HG03103 (cell line): Measurements from ENCODE around the gene TP63.

Experiments
- ATAC-seq: cut with Tn5 transposase; IDR thresholded peaks from one replicate; pipeline ENCODE4 v1.9.1; 2021; ENCODE audit warnings: low read depth; ENCODE audit not compliant: unreplicated experiment

TP63 gene

DNA sequence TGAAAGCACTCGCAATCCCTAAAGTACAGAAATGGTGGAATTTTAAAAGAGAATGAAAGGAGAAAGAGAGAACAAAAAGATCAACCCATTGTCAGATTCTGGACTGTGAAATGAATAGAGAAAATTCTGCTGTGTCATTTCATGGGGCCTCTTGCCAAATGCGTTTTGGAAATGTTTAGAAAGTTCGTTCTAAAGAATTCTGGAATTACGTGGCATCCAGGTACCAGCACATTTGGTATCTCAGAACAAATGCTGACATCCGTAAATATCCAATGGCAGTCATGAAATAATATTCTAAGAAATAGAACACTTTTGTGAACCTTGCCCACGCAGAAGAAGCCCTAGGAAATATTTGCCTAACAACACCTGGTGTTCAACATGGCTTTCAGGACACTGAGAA, 270.3 kb downstream of the TP63 start:
- no peak for ATAC-seq

GRCh38 chr3:189902230-189903186, 271.3 kb downstream of the TP63 start:
- no peak for ATAC-seq

- no peak for ATAC-seq
These were observed 272.5 kb downstream of the TP63 start for GRCh38 chr3:189903562-189904250.

- ATAC-seq, result no peak
These were observed 276.6 kb downstream of the TP63 start for GRCh38 chr3:189907803-189908202.

- no peak for ATAC-seq
These were observed 277.5 kb downstream of the TP63 start for GRCh38 chr3:189908646-189909045.

DNA sequence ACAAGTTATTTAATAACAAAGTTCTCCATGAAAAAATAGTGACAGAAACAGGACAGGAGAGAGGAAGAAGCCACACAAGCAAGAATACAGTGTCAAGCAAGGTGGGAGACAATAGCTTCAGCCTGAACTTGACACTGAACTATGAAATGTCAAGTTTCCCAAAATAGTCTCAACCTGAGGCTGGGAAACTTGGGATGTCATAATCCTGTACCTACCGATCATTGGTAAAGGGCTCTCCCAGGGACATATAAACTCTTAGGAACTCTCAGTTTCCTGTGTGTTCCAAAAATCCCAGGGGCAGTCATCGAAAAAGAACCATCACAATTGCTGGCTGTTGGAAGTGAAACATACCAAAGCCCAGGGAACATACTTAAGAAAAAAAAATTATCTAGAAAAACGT, 277.9 kb downstream of the TP63 start:
- ATAC-seq, result no peak

DNA sequence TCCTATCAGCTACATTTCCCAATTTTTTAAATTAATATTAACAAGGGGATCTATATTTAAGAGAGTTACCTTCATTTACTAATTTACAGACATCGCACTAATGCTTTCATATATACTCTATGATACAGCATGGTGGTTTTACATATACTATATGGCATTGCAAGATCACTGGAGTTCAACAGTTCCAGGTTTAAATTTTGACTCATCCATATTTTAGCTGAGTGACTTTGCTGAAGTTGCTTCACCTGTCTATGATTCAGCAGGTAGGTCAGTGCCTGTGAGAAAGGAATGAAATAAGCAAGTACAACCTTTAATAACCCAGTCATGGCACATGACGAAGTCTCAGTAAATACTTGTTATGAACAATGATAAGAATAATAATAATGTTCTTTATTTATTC, 278.4 kb downstream of the TP63 start:
- no peak for ATAC-seq

GRCh38 chr3:189911001-189911400, 279.8 kb downstream of the TP63 start:
- ATAC-seq, result no peak

DNA sequence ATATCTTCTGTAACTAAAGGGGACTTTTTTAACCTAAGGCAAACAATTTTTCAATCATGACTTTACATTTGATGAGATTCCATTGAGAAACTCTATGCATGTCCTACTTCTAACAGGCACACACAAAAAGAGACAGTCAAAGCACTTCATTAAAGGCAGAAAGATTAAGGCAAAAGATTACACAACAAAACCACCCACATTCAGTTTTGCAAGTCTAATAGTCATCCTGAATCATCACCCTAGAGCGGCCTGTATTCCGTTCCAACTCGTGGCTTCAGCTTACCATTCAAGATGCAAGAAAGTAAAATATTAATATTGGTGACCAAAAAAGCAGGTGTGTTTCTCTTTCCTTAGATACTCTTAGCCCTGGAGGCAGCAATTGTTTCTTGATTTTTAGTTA, 283.6 kb downstream of the TP63 start:
- no peak for ATAC-seq

GRCh38 chr3:189921770-189922169, 290.6 kb downstream of the TP63 start:
- no peak for ATAC-seq

DNA sequence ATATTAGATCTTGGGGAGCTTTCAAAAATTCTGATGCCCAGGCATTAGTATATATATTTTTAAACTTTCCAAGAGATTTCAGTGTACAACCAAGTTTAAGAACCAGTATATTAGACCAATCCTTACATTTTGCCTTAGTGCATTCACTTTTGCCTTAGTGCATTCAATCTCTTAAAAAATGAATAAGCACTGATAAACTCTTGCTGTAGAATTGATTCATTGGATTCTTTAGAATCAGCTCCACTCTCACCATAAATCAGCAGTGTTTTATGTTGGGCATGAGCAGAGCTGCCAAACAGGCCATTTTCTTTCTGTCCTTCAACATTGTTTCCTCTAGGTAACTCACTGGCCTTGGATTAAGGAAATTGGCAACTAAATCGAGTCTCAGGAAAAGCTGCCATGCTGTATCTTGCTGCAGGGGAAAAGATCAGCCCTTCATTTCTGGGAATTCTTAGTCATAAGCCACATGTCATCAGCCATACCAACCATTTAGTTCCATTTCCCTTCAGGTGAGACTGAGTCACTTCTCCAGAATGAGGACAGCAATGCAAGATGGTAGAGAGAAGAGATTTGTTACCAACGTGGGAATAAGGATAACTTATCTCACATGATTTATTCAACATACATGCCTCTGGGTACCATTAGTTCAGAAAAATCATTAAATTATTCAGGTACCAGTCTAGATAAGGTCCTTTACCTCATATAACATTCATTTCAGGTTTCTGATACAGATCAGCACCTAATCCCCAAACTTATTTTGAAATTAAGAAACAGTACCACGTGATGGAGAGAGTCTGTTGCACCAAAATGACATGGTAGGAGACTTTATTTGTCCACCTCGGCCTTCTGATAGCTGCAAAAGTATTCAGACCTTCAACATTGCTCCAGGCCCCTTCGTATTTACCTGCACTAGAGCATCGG, 297.0 kb downstream of the TP63 start:
- no peak for ATAC-seq

GRCh38 chr3:189936201-189936945, 305.2 kb downstream of the TP63 start:
- ATAC-seq, result no peak

GRCh38 chr3:189937302-189938127, 306.3 kb downstream of the TP63 start:
- ATAC-seq, result no peak

DNA sequence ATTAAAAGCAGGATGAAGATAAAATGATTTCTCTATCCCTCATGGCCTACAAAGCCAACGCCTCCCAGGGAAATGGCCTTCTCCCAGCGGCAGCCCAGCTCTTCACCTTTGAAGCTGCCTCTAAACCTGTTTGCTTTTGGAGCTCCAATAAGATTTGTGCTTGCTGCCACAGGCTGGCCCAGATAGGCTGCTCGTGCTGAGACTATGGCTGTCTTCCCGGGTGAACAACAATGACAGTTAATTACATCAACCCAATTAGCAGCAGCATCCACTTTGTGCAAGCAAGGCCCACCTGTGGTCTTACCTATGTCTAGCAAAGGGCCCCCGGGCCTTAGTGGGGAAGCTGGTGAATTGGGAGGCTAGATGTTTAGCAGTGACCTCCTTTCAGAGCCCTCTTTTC, 309.9 kb downstream of the TP63 start:
- no peak for ATAC-seq

- ATAC-seq, result no peak
These were observed 310.5 kb downstream of the TP63 start for GRCh38 chr3:189941679-189942078.

DNA sequence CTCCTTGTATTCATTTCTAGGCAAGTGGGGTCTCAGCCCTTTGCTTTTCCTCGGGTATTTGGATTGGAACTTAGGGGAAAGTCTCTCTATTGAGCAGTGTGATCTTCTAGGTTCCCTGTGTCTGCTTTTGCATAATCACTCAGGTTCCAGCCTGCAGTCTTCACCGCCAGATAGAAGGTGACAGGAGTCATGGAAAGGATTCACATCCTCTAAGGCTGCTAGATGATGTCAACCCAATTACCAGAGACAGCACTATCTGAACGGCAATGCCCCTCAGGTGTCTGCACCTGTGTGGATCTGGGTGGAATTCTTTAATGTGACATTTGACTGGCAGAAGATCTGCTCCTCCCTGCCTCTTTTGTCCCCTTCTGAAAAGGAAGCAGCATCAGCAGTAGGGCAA, 311.8 kb downstream of the TP63 start:
- no peak for ATAC-seq

GRCh38 chr3:189944285-189945145, 313.3 kb downstream of the TP63 start:
- ATAC-seq, result no peak

DNA sequence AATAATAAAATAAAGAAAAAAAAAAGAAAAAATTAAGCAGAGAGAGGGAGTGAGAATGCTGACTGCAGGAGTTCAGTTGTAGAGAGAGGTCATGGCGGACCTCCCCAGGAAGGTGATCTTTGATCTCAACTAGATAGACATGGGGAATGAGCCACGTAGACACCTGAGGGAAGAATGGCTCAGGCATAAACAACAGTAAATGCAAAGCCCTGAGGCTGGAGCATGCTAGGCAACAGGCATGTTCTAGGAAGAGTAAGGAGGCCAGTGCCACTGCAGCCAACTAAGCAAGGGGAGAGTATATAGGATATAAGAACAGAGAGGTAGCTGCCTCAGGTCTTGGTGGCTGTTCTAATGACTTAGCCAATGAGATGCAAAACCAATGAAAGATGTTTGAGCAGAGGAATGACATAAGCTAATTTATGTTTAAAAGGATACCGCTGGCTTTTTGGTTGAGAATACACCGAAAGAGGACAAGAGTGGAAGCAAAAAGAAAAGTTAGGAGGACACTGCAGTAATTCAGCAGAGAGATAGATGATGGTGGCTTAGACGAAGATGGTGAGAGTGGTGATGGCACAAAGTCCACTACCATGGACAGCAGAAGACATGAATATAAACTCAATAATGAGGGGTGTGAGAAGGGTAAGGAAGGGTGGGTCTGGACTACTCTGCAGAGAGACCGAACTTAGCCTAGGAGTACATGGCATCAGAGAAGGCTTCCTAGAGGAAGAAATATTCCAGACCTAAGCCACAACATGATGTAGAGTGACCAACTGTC, 314.9 kb downstream of the TP63 start:
- no peak for ATAC-seq
